GM19324 (cell line): ENCODE results near the gene PZP.

Experiments
- ATAC-seq: cut with Tn5 transposase; IDR thresholded peaks from one replicate; pipeline ENCODE4 v1.9.1; 2021; ENCODE audit warnings: mild to moderate bottlenecking, moderate library complexity; ENCODE audit not compliant: unreplicated experiment, low FRiP score

Gene PZP

GRCh38 chr12:9127936-9128663 lies 80.1 kb downstream of the PZP start:
- ATAC-seq, result no peak

- ATAC-seq, result no peak
Measured at GRCh38 chr12:9127484-9127883, 80.7 kb downstream of the PZP start.

GRCh38 chr12:9124383-9125031 lies 83.7 kb downstream of the PZP start:
- ATAC-seq, result no peak

- no peak for ATAC-seq
Measured at GRCh38 chr12:9123781-9124382, 84.3 kb downstream of the PZP start.

GRCh38 chr12:9122091-9122609 lies 86.0 kb downstream of the PZP start:
- ATAC-seq, result no peak

- ATAC-seq, result no peak
Measured at GRCh38 chr12:9120487-9121184, 87.6 kb downstream of the PZP start.

- ATAC-seq, result no peak
Measured at GRCh38 chr12:9118158-9118557, 90.0 kb downstream of the PZP start.

GRCh38 chr12:9115731-9116559 lies 92.2 kb downstream of the PZP start, which contains the start of gene A2M:
A2M (minus strand) TSS chr12:9115919; CDS start chr12:9115849, 70 bp downstream.
- ATAC-seq, result no peak

GRCh38 chr12:9114946-9115345 lies 93.2 kb downstream of the PZP start:
- no peak for ATAC-seq

- ATAC-seq, result no peak
Measured at GRCh38 chr12:9113987-9114309, 94.2 kb downstream of the PZP start.

- ATAC-seq, result no peak
Measured at GRCh38 chr12:9113296-9113986, 94.8 kb downstream of the PZP start.

GRCh38 chr12:9112076-9112853 lies 95.9 kb downstream of the PZP start:
- no peak for ATAC-seq

GRCh38 chr12:9111525-9111924 lies 96.7 kb downstream of the PZP start:
- ATAC-seq, result no peak

GRCh38 chr12:9109737-9110491 lies 98.3 kb downstream of the PZP start:
- ATAC-seq, result no peak

- no peak for ATAC-seq
Measured at GRCh38 chr12:9109213-9109522, 99.0 kb downstream of the PZP start.

- no peak for ATAC-seq
Measured at GRCh38 chr12:9108504-9109212, 99.5 kb downstream of the PZP start.

GRCh38 chr12:9107542-9107873 lies 100.7 kb downstream of the PZP start:
- ATAC-seq, result no peak
